Panc1 (cell line): ENCODE results near the gene LIX1L. TPM values are rescaled to one million over a fixed set of nuclear protein-coding genes. Genes with fewer than 3 reads are reported as not detected.

Source experiments
- ATAC-seq: fragments of 200-7000 bp; cut with Tn5 transposase; 2 replicates; pipeline ENCODE4 v1.9.1; 2020; ENCODE audit warnings: mild to moderate bottlenecking, moderate library complexity
- BruUV-seq: library from RNA; stranded (reverse); fragments of 400-500 nt; replicated peaks from 2 replicates; lab custom pipeline; 2021; lab: Mats Ljungman, UMichigan
- CTCF ChIA-PET: fragments of 300-600 bp; sonication (Branson Sonifier 250); formaldehyde crosslinking; loops from one replicate; lab custom pipeline; 2022; ENCODE audit warnings: antibody characterized with exemption; lab: Charles Lee
- POLR2A ChIA-PET: fragments of 300-600 bp; sonication (Branson Sonifier 250); formaldehyde crosslinking; loops from one replicate; lab custom pipeline; 2022; ENCODE audit warnings: antibody characterized with exemption; lab: Charles Lee
- DNase-seq: peaks from one replicate; pipeline ENCODE4 v3.0.0-alpha.2; 2010; ENCODE audit warnings: low read depth, low spot score
- H3K27ac ChIP-seq: 2 replicates; pipeline ENCODE4 v1.5.1; 2011; ENCODE audit warnings: mild to moderate bottlenecking, low read length, inconsistent platforms
- H3K27me3 ChIP-seq: fragments of 200-500 bp; sonication (Bioruptor generic); 2 replicates; pipeline ENCODE4 v1.6.0; 2014; ENCODE audit warnings: low read length, inconsistent platforms; ENCODE audit not compliant: control insufficient read depth, insufficient read depth
- H3K36me3 ChIP-seq: fragments of 200-500 bp; sonication (Bioruptor generic); 2 replicates; pipeline ENCODE4 v1.5.1; 2014; ENCODE audit warnings: inconsistent platforms, mild to moderate bottlenecking, low read length, moderate library complexity; ENCODE audit not compliant: control insufficient read depth, insufficient read depth
- H3K4me1 ChIP-seq: 2 replicates; pipeline ENCODE4 v1.5.1; 2011; ENCODE audit warnings: inconsistent platforms, mild to moderate bottlenecking, low read length, moderate library complexity; ENCODE audit not compliant: control insufficient read depth, insufficient read depth
- H3K4me3 ChIP-seq, 2 experiments: 2 replicates each; pipeline ENCODE4 v1.5.1; 2011 to 2012; ENCODE audit warnings: low read depth in 2 of 2, low read length in 2 of 2, mild to moderate bottlenecking in 2 of 2, inconsistent platforms in 1 of 2, moderate library complexity in 1 of 2
- H3K9me3 ChIP-seq: fragments of 200-500 bp; sonication (Bioruptor generic); 2 replicates; pipeline ENCODE4 v1.5.1; 2014; ENCODE audit warnings: low read depth, mild to moderate bottlenecking, inconsistent platforms, low read length, moderate library complexity; ENCODE audit not compliant: control insufficient read depth, insufficient read depth
- POLR2AphosphoS5 ChIP-seq: IDR thresholded peaks from 2 replicates; pipeline ENCODE4 v1.6.1; 2012; ENCODE audit warnings: mild to moderate bottlenecking, low read depth, low read length, moderate library complexity
- SIN3A ChIP-seq: IDR thresholded peaks from 2 replicates; pipeline ENCODE4 v1.6.1; 2012; ENCODE audit warnings: low read depth, mild to moderate bottlenecking, low read length, moderate library complexity, borderline replicate concordance; ENCODE audit not compliant: insufficient read depth
- TCF7L2 ChIP-seq: IDR thresholded peaks from 2 replicates; pipeline ENCODE4 v1.6.1; 2011; ENCODE audit warnings: mild to moderate bottlenecking, low read depth, low read length, inconsistent platforms
- in situ Hi-C: cut with HindIII; loops from 2 replicates; pipeline ENCODE4 v1.10.0; 2016; ENCODE audit warnings: low sequenced_read_pairs, low pct_unique_long_range_greater_than_20kb
- intact Hi-C: fragments of 100-400 bp; cut with micrococcal nuclease; formaldehyde crosslinking; loops from one replicate; pipeline ENCODE4 v1.10.0; 2022; ENCODE audit not compliant: unreplicated experiment
- total RNA-seq: library from RNA; stranded (reverse); gene quantifications from one replicate; pipeline ENCODE4 v1.2.1, GENCODE V29; 2021; ENCODE audit not compliant: unreplicated experiment
- TF ChIP-seq, protein P1 (sequence below): fragments of 450-650 bp; IDR thresholded peaks from 2 replicates; pipeline ENCODE4 v1.5.1; 2017; ENCODE audit warnings: mild to moderate bottlenecking
- TF ChIP-seq, protein P2 (sequence below), 2 experiments: IDR thresholded peaks; 2 replicates each; pipeline ENCODE4 v1.6.1; 2011 to 2012; ENCODE audit warnings: low read depth in 2 of 2, control low read depth in 1 of 2, low read length in 1 of 2, mild to moderate bottlenecking in 1 of 2, moderate library complexity in 1 of 2; ENCODE audit not compliant: insufficient read depth in 1 of 2

Gene LIX1L
- total RNA-seq, 1 experiment from 2014 or later = 23.3 TPM

DNA sequence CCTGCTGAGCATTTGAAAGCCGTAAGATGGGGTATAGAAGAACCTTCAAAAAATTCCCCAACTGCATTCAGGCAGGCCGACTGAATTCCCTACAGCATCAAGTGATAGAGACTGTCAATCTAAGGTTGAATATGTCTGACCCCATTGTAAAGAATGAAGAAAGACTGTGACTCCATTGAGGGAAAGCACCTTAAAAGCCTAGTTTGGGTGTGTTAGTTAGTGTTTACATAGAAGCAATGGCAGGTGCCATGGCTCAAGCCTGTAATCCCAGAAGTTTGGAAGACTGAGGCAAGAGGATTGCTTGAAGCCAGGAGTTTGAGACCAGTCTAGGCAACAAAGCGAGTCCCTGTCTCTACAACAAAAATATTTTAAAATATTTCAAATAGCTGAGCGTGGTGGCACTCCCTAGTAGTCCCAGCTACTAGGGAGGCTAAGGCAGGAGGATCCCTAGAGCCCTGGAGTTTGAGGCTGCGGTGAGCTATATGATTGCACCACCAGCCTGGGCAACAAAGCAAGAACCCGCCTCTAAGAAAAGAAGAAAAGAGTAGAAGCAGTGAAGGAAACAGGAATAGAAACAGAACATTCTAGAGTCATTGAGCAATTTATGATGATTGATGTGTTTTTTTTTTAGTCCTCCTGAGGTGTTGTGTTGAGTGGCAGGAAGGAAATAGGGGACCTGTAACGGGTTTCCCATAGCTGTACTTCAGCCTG is 22.1 kb upstream of the LIX1L start:
- intact Hi-C loops = loop anchor here (5.0 kb wide), 1 partner anchor 32 kb away; no protein-coding TSS in a partner anchor

DNA sequence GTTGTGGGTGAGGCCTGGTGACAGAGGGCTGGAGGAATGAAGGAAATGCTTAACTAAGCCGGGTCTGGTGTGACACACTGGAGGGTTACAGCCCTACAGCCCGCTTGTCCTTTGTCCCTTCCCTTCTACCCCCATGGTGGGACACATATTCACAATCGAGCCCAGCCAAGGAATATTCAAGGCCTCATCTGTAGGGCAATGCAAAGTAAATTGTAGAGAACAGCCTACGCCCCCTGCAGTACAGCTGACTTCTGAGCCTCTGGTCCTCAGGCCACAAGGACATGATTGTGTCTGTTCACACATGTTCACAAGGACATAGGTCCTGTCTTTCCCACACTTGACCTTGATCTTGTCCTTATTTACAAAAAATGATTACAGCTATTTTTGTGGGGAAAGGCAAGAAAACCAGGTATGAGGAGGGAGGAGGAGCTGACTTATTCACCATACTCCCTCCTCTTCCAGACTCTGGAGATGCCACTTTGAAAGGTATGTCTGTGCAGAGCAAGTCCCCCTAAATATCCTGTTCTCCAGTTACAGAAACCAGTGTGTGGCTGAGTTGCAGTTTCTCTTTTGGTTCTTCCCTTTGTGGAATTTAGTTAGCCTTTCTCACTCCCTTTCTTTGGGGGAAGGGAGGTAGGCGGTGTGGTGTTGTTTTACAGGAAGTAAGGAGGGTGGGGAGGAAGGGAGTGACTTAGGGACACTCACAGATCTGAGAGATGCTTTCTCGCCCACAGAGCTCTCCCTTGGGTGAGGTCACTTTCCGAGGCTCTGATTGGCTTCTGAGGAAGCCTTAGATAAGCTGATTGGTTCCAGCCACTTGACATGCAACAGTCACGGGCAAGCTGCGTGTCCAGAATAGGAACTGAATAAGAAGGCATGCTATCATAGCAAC is 21.3 kb upstream of the LIX1L start:
- TF ChIP-seq, protein P1, sequence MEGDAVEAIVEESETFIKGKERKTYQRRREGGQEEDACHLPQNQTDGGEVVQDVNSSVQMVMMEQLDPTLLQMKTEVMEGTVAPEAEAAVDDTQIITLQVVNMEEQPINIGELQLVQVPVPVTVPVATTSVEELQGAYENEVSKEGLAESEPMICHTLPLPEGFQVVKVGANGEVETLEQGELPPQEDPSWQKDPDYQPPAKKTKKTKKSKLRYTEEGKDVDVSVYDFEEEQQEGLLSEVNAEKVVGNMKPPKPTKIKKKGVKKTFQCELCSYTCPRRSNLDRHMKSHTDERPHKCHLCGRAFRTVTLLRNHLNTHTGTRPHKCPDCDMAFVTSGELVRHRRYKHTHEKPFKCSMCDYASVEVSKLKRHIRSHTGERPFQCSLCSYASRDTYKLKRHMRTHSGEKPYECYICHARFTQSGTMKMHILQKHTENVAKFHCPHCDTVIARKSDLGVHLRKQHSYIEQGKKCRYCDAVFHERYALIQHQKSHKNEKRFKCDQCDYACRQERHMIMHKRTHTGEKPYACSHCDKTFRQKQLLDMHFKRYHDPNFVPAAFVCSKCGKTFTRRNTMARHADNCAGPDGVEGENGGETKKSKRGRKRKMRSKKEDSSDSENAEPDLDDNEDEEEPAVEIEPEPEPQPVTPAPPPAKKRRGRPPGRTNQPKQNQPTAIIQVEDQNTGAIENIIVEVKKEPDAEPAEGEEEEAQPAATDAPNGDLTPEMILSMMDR = peak; percentile 26
- no peak for TF ChIP-seq TCF7L2
- Histone ChIP-seq H3K27me3 (no peaks in the 10 kb centered on the region), H3K9me3 (no peaks in the 10 kb centered on the region), H3K4me1 (0 out of 2 replicates have a peak, but pooled peaks cover 4% of the 10 kb centered on the region), H3K4me3 (no peak overlapping the region), H3K36me3 (no peaks in the 10 kb centered on the region), H3K27ac (no peak overlapping the region)
- no TSS peak for BruUV-seq
- ChIA-PET CTCF (interaction anchor here (0.7 kb wide), 1 partner anchor 53 kb away, joined by 3 read pairs; no protein-coding TSS in a partner anchor), POLR2A (interaction anchor here (0.5 to 0.6 kb wide), 3 partner anchors 18 to 110 kb away, joined by 3 to 4 read pairs (median 3); no protein-coding TSS in a partner anchor)
- in situ Hi-C loops (no loop called here), intact Hi-C loops (loop anchor here (5.0 kb wide), 1 partner anchor 33 kb away; no protein-coding TSS in a partner anchor)
- ATAC-seq = no peak
- DNase-seq = no peak

More for the DNA sequence above, 22.1 kb upstream of the LIX1L start:
- Histone ChIP-seq H3K36me3 (no peaks in the 10 kb centered on the region), H3K9me3 (no peaks in the 10 kb centered on the region), H3K27me3 (no peaks in the 10 kb centered on the region), H3K27ac (no peak overlapping the region), H3K4me1 (0 out of 2 replicates have a peak, but pooled peaks cover 4% of the 10 kb centered on the region), H3K4me3 (no peak overlapping the region)
- TF ChIP-seq TCF7L2 = no peak
- no peak for TF ChIP-seq SIN3A
- TF ChIP-seq, protein P2, sequence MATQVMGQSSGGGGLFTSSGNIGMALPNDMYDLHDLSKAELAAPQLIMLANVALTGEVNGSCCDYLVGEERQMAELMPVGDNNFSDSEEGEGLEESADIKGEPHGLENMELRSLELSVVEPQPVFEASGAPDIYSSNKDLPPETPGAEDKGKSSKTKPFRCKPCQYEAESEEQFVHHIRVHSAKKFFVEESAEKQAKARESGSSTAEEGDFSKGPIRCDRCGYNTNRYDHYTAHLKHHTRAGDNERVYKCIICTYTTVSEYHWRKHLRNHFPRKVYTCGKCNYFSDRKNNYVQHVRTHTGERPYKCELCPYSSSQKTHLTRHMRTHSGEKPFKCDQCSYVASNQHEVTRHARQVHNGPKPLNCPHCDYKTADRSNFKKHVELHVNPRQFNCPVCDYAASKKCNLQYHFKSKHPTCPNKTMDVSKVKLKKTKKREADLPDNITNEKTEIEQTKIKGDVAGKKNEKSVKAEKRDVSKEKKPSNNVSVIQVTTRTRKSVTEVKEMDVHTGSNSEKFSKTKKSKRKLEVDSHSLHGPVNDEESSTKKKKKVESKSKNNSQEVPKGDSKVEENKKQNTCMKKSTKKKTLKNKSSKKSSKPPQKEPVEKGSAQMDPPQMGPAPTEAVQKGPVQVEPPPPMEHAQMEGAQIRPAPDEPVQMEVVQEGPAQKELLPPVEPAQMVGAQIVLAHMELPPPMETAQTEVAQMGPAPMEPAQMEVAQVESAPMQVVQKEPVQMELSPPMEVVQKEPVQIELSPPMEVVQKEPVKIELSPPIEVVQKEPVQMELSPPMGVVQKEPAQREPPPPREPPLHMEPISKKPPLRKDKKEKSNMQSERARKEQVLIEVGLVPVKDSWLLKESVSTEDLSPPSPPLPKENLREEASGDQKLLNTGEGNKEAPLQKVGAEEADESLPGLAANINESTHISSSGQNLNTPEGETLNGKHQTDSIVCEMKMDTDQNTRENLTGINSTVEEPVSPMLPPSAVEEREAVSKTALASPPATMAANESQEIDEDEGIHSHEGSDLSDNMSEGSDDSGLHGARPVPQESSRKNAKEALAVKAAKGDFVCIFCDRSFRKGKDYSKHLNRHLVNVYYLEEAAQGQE (IDR thresholded peaks at IDR 0.05; ENCODE audit: insufficient read depth in 1 of 2, low read depth in 2 of 2, low read length in 1 of 2) = no peak
- TF ChIP-seq, protein P1 = no peak
- no peak for TF ChIP-seq POLR2AphosphoS5
- ChIA-PET CTCF (interaction anchor here (0.7 kb wide), 1 partner anchor 133 kb away, joined by 7 read pairs; no protein-coding TSS in a partner anchor), POLR2A (interaction anchor here (0.6 kb wide), 1 partner anchor 111 kb away, joined by 3 read pairs; no protein-coding TSS in a partner anchor)
- no TSS peak for BruUV-seq
- in situ Hi-C loops = no loop called here
- ATAC-seq = no peak
- DNase-seq = no peak
